GM20431 (cell line): Measurements from ENCODE around the gene CXorf51B.
"Not testable (repeated sequence)": the region's sequence is repeated elsewhere in the genome, so short reads cannot be mapped to it uniquely, and the experiment has no call there.

ENCODE experiments used
- in situ Hi-C: fragments of 300-500 bp; cut with MseI, MboI; formaldehyde crosslinking; loops from one replicate; pipeline ENCODE4 v1.15.0; 2020; ENCODE audit warnings: low sequenced_read_pairs; ENCODE audit not compliant: unreplicated experiment

Gene CXorf51B

DNA sequence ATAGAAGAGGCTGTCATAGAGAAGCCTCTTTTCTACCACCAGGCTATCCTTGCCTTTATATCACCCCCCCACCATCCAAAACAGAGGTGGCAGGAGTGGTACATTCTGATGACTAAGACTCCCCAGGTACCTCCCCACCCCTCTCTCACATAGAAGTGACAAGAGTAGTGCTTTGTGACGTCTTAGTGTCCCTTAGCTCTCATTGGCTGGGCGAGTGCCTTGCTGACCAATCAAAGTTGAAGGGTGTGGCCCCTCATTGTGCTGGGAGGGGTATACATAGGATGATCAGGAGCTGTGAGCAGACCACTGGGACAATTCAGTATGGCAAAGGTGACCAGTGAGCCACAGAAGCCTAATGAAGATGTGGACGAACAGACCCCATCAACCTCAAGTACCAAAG is at the start of gene CXorf51B:
TSS of gene CXorf51B (plus strand) at position 301 of the 400 bp plus-strand sequence. CDS start at position 322, 21 bp downstream.
- in situ Hi-C loops: not testable (repeated sequence)

DNA sequence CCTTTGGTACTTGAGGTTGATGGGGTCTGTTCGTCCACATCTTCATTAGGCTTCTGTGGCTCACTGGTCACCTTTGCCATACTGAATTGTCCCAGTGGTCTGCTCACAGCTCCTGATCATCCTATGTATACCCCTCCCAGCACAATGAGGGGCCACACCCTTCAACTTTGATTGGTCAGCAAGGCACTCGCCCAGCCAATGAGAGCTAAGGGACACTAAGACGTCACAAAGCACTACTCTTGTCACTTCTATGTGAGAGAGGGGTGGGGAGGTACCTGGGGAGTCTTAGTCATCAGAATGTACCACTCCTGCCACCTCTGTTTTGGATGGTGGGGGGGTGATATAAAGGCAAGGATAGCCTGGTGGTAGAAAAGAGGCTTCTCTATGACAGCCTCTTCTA is 5.1 kb downstream of the CXorf51B start, which contains the start of gene CXorf51A:
TSS of gene CXorf51A (minus strand) at position 101 of the 400 bp plus-strand sequence. CDS start at position 80, 21 bp downstream.
- in situ Hi-C loops: not testable (repeated sequence)

DNA sequence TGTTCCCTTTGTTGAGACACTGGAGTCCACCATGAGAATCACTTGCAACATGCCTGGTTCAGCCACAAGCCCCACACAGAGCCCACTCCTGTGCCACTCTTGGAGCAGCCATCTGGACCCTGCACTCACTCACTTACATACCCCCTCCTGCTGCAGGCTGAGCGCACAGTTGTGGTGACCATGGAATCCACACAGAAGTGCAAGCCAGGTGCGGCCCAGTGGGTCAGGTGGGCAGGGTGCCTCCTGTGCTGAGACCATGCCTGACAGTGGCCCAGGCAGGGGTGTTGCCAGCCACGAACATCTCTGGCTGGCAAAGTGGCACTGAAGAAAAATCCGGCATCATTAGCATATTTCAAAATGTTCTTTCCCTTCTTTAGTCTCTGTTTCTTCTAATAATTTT is 22.4 kb downstream of the CXorf51B start:
- in situ Hi-C loops: no loop called here

DNA sequence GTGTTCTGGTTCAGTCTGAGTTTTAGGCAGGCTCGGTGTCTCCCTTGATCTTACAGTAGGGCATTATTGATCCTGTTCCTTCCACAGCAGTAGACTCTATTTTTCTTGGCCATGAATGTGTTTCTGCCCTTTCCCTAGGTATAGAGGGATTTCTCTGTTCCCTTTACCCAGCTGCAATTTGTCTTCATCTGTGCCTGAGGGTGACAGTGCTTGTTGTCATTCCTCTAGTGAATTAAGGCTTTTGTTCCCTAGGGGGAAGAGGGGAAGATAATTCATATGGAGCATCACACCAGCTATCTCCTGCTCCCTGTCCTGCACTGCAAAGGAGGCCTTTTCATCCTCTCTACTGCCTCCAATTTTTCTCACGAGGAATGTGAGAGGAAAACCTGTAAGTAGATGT is 44.7 kb downstream of the CXorf51B start:
- in situ Hi-C loops: no loop called here
